CD4-positive, alpha-beta T cell treated with Interleukin-4 for 1 hour (primary cell): ENCODE results near the gene COX15.
A peak's percentile ranks its signal among the peaks of the same experiment; 100 is the strongest.
"Not testable (repeated sequence)": the region's sequence is repeated elsewhere in the genome, so short reads cannot be mapped to it uniquely, and the experiment has no call there.

Experiments
- DNase-seq, 2 donors: peaks; one replicate each; pipeline ENCODE4 v3.0.0-alpha.2; 2020 to 2022

COX15 gene

GRCh38 chr10:99732033-99732842 lies at the start of gene COX15, which contains the start of gene CUTC:
Gene COX15 (minus strand): TSS chr10:99732127. CDS start chr10:99732049, 78 bp downstream.
Gene CUTC (plus strand): TSS chr10:99732234. CDS start chr10:99732349, 115 bp downstream.
- peak; percentile 95 to 96 for DNase-seq

DNA sequence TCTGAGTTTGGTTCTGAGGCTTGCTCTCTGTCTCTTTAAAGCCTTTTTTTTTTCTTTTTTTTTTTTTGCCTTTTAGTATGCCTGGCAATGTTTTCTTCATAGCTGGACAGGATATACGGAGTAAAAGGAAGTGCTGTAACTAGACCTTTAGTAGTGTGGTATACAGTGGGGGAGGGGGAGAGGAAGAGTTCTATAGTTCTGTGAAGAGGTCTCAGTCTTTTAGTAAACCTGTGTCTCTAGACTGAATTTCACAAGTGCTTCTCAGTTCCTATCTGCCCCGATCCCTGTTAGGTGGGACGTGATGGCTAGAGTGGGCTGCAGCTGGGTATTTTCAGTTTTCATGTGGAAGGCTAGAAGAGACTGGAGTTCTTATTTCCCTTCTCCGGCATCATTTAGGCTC lies 47.4 kb upstream of the COX15 start:
- no peak for DNase-seq

GRCh38 chr10:99777918-99778714 lies 46.2 kb upstream of the COX15 start:
- no peak for DNase-seq

DNA sequence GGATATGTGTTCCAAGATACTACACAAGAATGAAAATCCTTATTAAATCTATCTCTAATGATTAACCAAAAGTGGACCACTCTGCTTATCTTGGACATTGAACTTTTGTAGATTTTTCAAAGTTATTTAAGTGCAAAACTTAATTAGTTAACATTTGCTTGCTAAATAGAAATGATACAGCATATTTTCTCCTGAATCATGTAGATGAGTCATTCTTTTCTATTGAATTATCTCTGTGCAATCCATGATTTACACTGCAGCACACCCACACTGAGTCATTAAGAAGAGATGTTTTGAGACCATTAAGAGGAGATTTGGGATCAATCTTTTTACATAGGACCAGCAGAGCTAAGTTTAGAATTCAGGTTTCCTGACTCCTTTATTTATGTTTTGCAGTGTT lies 43.9 kb upstream of the COX15 start:
- no peak for DNase-seq

DNA sequence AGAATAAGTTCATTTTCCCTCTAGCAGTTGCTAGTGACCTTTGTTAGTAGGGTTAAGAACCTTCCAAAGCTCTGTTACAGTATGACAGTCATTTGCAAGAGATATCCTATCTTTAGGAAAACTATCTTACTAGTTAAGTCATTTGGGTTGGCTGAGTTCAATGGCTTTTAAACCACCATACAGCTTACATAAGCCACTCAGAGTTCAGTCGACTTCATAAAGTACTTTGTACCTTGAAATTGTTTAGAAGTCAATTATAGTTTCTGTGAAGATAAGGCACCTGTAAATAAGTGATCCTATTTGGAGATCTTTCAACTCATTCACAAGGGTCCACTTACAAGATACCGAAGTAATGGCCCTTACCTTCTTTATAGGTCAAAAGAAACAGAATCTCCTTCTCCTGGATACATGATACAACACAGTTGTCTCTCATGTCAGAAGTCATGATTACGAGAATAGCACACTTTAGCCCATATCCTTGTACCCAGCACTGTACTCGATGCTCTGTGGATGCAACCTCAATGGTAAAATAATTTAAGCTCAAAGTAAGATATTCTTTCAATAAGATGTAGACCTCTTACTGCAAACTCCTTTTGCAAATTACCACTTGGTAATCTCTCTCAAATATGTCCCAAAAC lies 38.6 kb upstream of the COX15 start:
- DNase-seq, result no peak

GRCh38 chr10:99769706-99770105 lies 37.8 kb upstream of the COX15 start:
- no peak for DNase-seq

DNA sequence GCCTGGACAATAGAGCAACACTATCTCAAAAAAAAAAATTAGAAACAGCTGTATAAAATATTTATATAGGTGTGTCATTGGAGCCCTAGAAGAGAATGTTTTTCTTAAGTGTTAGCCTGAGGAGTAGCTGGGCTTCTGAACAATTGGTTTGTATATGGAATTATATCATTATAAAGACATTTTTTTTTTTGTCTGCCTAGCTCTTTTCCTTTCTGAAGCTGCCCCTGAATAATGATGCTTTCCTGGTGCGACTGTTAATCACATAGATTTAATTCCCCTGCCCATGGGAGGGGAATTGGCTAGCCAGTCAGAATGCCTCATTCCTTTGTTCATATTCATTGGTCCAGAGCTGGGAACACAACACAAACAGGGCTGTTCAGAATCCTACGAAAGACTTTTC lies 36.6 kb upstream of the COX15 start:
- no peak for DNase-seq

DNA sequence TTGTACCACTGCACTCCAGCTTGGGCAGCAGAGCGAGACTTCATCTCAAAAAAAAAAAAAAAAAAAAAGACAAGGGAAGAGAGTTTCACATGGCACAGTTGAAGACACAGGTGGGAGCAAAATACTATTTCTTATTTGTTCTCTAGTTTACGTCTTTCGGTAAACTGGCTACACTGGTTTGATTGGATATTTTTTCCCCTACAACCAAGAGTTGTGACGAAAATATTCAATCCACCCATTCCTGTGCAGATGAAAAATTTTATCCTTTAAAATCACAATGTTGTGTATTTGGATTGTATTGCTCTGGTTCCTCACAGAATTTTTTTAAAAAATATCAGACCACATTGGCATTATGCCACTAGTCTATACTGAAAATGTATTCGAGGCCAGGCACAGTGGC lies 36.0 kb upstream of the COX15 start:
- no peak for DNase-seq

DNA sequence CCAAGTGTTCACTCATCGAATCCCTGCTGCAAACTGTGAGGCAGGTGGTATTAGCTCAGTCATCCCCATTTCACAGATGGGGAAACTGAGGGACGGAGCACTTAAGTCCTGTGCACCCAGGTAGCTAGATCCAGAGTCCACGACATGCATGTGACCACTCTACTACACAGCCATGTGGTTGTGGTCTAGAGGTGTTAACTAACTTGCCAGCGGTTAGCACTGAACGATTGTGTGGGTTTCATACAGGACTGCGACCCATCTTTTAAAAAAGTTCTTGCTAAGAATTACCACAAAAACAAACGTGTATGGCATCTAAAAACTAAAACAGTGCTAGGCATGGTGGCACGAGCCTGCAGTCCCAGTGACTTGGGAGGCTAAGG lies 34.4 kb upstream of the COX15 start:
- DNase-seq, result no peak

DNA sequence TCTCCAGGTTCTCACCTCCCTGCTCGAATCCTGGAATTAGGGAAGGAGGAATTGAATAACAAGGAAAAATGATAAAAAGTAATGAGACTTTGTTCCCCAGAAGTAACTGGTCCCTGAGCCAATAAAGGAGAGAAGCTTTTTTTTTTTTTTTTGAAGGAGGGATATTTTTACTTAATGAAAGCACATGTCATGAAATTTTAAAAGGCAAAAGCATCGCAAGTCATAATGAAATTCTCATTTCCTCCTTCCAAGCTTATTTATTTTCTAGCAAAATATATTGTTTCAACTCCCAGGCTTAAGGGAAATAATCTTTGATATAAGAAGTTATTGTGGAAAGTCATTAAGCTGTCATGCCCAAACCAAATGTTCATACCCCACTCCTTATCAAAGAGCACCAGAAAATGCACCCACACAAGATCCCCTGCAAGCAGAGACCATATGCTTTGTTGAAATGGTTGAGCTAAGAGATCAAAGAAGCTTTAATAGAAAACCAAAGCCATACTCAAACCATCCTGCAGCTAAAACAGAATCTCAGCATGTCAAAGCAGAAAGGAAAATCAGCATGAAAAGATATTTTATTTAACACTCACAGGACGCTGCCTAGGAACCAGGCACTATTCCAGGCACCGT lies 33.9 kb upstream of the COX15 start:
- no peak for DNase-seq

DNA sequence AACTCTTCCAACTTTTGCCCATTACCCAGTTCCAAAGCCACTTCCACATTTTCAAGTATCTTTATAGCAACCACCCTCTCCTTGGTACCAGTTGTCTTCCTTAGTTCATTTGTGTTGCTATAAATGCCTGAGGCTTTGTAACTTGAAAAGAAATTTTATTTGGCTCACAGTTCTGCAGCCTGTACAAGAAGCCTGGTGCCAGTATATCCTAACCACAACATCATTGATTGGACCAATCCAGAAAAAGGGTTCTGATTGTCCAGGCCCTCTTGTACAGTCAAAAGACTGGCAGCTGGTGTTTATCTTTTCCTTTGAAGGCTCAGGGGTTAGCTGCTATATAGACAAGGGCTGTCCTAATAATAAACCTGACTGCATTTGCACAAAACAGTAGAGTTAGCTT lies 29.4 kb upstream of the COX15 start:
- DNase-seq, result no peak

DNA sequence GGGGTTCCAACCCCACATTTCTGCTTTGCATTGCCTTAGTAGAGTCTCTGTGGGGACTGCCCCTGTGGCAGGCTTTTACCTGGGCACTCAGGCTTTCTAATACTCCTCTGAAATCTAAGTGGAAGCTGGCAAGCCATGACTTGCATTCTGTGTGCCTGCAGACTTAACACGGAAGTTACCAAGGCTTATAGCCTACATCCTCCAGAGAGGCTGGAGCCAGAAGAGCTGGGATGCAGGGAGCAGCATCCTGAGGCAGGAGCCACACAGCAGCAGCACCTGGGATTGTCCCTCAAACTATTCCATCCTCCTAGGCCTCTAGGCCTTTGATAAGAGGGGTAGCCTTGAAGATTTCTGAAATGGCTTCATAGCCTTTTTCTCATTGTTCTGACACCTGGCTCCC lies 28.4 kb upstream of the COX15 start:
- DNase-seq, result no peak

DNA sequence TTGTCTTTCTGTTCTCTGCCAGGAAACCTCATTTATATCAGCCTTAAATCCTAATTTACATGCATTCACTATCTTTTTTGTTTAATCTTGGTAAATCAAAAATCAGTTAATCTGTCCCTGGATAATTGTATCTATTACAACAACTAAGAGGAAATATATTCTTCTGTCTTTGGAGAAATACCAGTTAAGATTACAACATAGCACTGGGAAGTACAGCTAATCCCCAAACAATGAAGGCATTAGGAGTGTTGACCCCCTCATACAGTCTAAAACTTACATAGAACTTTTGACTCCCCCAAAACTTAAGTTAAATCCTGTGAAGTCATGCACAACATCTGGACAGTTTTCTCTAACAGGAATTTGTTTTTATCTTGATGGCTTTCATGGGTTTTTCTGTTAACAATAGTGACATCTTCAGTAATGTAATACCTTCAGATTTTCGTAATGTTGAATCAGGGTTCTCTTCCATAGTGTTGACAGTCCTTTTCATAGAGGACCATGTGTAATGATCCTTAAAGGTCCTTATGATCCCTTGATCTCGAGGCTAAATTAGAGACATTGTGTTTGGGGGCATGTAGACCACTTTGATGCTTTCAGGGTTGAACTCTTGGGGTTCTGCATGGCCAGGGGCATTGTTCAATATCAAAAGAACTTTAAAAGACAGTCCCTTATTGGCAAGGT lies 26.4 kb upstream of the COX15 start:
- no peak for DNase-seq

GRCh38 chr10:99756159-99756558 lies 24.2 kb upstream of the COX15 start:
- no peak for DNase-seq

DNA sequence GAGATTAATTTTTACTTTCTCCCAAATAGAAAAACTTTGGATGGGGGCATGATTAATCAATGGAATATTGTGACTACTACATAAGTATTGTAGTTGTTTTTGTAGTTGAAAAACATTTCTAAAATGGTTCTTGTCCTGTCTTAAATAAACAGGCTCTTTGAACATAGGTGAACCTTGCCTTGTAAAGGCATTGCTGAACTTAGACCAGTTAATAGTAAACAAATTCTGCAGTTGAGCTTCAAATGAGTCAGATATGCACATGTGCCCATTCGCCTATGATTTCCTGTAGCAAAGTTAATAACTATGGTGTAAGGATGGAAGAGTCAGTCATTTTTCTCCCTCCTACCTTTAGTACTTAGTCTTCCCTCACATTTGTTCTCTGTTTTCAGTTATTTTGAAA lies 22.7 kb upstream of the COX15 start:
- DNase-seq, result no peak

DNA sequence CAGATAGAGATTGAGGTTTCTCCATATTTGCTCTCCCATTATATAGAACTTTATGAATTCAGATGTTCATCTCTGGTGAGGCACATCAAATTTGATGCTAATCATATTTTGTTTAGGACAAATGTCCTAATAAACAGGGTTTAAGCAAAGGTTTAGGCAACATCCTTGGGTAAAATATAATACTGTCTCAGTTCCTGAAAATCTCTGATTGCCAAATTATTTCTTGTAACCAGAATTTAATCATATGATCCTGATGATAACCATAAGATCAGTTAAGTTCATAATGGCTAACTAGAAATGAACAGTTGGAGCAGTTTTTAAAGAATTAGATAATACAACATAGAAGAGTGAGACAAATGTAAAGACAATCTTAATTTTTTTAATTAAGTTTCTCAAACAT lies 18.7 kb upstream of the COX15 start:
- DNase-seq, result no peak

DNA sequence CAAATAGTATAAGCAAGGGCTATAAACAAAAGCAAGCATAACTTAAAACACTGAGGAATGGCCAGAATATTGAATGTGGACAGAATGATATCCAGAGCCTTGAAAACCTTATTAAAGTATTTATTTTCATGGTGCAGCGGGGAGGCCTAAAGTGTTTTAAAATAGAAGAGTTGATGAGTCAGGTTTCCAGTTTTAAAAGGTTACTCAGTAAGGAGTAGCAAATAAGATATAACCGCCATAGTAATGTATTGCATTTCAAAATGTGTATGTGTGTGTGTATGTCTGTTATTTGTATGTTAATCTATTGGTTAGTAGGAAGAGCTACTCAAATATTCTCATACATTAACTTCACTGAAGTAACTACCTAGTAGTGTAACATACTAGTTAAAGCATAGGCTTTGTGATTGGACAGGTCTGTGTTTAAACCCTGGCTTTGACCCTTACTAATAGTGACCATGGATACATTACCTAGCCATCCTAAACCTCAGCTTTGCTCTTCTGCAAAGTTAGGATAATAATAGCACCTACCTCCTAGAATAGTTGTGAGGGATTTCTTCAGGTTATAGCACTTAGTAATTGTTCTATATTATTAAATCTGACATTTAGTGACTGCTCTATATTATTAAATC lies 17.0 kb upstream of the COX15 start:
- DNase-seq, result no peak

GRCh38 chr10:99746166-99746565 lies 14.2 kb upstream of the COX15 start:
- DNase-seq, result not testable (repeated sequence)

DNA sequence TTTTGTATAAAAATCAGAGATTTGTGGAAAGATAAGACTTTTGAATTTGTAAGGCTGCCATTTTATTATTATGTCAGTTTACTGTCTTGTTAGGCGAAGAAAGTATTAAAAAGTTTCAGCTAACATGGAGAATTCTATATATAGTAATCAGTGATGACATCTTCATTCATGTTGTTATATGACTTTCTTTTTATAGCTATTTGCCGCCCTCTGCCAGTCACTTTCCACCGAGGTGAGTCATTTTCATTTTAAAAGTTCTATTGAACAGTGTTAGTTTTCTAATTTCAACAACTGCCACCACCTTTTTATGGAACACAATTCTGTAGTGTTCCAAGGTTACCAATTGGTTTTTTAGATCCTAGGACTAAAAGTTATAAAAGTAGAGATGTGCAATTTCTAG lies 11.9 kb upstream of the COX15 start:
- no peak for DNase-seq

DNA sequence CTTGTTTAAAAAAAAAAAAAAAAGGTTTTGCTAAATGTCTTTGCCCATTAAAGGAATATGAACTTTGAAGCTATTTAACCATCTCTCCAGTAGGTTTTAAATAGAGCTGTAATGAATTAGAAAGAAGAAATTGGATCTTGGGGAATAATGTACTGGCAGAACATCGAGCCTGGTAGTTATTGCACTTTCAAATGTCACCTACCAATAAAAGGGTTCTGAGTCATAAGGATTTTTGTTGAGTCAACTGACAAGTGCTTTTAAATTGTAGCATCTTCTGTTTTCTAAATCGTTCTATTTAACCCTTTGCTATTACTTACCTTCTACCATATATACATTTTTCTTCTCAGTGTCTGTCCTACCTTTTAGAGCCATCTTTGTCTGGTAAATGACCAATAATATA lies 10.8 kb upstream of the COX15 start:
- DNase-seq, result no peak

- no peak for DNase-seq
Measured at GRCh38 chr10:99742254-99742653, 10.3 kb upstream of the COX15 start.

DNA sequence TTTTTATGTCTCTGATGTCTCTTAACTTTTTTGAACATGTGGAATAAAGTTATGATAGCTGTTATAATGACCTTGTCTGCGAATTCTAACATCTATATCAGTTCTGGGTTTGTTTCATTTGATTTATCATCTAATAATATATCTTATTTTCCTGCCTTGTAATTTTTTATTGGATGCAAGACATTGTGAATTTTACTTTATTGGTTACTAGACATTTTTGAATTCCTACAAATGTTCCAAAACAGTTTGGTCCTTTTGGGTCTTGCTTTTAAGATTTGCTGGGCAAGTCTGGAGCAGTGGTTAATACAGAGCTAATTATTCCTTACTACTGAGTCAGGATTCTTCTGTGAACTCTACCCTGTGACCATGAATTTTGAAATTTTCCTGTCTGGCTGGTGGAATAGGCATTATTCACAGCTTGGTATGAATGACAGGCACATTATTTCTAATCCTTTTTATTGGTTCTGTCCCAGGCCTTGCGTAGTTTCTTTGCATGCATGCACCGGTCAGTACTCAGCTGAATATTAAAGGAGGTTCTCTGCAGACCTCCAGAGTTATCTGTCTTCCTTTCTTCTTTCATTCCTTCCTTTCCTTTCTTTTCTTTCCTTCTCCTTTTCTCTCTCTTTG lies 9.1 kb upstream of the COX15 start:
- DNase-seq, result no peak
